Hematopoietic multipotent progenitor cell (in vitro differentiated cells): ENCODE data around the gene CBLN1. TPM values are rescaled to one million over a fixed set of nuclear protein-coding genes. Genes with fewer than 3 reads are reported as not detected.

ENCODE experiments used
- DNase-seq, 3 donors: peaks; one replicate each; pipeline ENCODE4 v3.0.0-alpha.2; 2011 to 2015; ENCODE audit warnings: low read depth in 2 of 3, low spot score in 2 of 3
- total RNA-seq: library from RNA; depleted of rRNA; stranded (reverse); fragments of >200 nt; gene quantifications from one replicate; pipeline ENCODE4 v1.2.3, GENCODE V29; 2012

The CBLN1 gene
- not detected for total RNA-seq

DNA sequence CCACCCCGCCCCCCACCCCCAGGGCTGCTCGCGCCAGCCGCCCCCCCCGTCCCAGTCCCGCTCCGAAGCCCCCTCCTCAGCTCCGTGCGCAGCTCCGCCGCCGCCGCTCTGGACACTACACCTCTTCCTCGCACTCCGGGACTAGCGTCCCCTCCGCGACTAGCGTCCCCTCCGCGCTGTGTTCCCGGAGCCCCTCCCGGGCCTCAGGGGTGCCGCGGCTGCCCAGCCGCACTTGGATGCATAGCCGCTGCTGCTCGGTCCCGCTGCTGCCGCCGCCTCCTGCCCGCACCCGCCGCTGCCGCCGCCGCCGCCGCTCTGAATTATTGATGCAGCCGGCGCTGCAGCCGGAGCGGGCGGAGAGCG, at the start of gene CBLN1:
CBLN1 (minus strand) TSS at position 359 of the 363 bp plus-strand sequence. CDS start 373 bp downstream, outside the sequence.
- no peak for DNase-seq

DNA sequence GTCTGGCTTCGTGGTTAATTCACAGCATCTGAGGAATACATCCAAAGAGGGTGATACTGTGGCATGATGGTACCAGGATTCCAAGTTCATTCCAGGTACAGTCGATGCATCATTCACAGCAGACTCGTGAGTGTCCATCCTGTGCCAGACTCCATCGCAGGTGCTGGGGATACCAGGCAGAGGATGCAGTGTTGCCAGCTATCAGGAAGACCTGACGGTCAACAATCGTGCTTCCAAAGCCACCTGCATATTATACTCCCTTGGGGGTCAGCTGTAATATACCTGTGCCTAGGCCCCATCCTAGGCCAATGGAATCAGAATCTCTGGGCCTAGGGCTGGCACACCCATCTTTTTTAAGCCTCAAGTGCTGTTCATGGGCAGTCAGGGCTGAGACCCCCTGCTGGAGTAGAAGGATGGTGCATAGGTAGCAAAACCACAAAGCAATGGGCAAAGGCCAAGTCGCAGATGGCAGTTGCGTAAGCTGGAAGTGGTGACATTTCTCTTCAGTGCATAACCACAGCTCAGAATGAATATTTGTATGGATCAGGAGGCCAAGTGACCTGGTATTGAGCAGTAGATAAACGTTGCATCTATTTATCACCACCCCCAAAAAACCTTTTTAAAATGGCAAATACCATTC, 49.0 kb upstream of the CBLN1 start:
- DNase-seq, result peak in 2 of 3 donors; percentile 5 to 69

DNA sequence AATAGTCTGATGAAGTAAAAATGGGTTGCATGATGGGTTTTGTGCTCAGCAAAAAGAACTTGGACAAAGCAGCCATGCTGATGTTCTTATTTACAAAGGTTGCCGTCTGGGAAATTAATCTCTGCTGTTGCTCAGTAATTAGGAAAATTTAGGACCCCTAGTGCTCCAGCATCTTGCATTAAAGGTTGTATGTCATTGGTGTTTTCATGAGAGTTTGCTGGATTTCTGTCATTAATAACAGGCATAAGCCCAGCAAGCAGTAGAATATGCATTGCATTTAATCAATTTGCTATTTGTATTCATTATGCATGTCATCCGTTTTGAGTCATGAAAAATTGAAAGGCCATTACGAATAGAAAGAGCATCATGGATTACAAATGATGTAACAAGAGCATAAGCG, 46.7 kb upstream of the CBLN1 start:
- no peak for DNase-seq

DNA sequence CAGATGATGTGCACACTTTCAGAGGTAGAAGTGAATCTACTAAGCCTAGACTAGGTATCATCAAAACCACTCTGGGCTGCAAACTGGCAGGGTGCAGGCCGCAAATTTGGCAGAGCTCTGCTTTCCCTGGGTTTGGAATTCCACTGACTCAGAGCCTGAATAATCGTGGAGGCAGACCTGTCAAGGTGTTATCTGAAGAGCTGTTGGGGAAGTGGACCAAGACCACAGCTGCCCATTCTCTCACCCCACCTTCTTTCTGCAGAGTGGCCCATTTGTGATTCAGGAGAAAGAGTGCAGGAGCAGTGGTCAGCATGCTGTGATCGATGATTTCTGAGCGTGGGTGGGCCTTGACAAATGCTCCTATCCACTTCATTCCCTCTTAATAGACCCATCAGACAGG, 45.8 kb upstream of the CBLN1 start:
- no peak for DNase-seq

DNA sequence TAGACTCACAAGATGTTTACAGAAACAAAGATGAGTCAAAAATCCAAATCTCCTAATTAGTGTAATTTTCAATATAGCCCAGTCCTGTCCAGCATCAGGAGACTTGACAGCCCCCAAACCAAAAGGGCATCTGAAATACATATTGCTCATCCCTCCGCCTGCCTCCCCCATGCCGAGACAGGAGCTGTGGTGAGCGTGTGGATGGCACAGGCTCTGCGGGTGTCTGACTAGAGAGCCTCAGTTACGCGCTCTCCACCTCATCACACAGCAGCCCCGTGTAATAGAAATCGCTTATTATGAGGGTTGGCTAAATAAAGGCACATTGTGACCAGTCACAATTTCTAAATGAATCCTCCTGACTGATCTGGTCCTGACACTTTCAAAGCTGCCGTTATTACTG, 43.1 kb upstream of the CBLN1 start:
- no peak for DNase-seq

DNA sequence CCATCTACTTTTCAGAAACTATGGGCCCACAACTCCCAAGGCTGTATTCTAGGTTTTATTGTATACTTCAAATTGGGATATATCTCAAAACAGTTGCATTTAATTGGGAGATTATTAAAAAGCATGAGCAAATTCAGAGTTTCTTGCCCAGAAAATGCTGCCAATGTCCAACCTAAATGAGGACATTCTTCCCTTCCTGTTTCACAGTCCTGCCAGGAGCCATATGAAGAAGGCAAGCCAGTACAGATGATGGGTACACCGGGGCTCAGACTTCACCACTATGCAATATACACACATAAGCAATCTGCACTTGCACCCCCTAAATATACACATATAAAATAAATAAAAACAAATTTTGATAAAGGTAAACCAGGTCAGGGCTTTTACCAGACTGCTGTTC, 34.0 kb upstream of the CBLN1 start:
- no peak for DNase-seq

DNA sequence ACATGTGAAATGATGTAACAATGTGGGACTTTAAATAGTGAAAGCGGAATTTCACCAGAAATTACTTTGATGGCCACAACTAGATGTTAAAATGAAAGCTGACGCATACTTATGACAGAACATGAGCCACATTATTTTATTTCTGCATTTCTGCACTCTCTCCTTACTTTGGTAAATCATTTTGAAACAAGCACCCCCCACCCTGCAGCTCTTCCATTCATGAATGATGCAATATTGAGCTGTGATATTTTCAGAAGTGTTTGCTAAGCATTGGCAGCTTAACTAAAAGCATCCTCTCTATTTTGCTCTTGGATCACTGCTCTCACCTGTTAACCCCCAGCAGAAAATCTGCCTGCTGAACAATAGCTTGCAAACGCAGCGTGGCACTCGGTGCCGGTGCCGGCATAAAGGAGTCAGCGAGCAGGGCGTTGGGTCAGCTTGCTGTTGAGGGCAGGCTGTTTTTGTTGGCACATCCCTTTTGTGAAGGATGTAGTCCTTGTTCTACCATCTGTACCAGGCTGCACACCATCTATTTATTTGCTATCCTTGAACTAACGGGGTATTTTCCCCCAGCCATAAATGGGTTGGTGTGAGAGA, 30.8 kb upstream of the CBLN1 start:
- no peak for DNase-seq

DNA sequence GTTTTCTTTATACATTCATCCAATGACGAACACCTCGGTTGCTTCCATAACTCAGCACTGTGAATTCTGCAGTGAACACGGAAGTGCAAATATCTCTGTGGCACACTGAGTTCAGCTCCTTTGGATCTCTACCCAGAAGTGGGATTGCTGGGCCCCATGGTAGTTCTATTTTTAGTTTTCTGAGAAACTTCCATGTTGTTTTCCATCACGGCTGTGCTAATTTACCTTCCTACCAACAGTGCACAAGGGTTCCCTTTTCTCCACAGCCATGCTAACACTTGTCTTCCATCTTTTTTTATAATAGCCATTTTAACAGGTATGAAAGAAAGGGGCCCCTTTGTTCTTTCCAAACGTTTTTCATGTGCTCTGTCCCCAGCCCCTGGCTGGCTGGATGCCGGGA, 30.2 kb upstream of the CBLN1 start:
- no peak for DNase-seq

DNA sequence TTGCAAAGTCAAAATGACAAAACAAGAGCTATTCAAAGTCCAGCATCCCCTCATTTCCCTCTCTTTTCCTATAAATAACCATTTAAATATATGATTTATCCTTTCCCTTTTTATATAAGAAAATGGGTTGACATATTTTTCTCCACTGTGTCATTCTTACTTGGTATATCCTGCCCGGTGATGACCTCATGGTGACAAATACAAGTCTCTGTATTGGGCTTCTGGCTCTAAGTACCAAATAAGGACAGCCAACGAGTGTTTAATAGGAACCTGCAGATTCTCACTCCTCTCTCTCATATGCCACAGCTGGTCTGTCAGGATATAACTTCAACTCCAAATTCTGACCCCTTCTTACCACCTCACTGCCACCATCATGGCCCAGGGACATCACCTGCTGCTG, 25.5 kb upstream of the CBLN1 start:
- no peak for DNase-seq

DNA sequence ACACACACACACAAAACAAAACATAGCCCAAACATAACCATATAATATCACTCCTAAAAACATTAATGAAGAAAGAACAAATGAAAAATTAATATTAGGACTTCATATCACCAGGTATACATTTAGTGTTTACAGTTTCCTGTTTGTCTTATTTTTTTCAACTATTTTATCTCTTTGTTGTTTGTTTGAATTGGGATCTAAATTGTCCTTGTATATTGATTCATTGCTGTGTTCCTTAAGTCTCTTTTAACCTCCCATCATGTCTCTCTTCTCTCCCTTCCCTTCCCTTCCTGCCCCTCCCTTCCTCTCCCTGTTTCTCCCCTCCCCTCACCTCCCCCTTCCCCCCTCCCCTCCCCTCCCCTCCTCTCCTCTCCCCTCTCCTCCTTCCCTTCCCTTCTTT, 23.8 kb upstream of the CBLN1 start:
- DNase-seq, result no peak

DNA sequence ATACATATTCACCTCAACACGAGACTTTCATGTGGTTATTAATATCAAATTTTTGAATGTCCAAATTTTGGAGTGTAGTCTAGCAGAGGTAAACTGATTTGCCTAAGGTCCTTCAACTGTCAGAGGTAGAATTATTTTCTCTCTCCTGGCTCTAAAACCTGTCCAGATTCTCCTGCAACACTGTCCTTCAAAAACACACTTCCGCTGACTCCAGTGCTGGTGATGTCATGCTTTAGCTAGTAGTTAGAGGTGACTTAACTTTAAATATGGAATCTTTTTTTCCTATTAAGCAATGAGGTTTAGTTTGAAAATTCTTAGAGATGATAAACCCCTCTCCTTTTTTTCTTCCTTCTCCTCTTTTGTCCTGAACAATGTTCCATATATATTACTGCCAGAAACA, 10.8 kb upstream of the CBLN1 start:
- no peak for DNase-seq

DNA sequence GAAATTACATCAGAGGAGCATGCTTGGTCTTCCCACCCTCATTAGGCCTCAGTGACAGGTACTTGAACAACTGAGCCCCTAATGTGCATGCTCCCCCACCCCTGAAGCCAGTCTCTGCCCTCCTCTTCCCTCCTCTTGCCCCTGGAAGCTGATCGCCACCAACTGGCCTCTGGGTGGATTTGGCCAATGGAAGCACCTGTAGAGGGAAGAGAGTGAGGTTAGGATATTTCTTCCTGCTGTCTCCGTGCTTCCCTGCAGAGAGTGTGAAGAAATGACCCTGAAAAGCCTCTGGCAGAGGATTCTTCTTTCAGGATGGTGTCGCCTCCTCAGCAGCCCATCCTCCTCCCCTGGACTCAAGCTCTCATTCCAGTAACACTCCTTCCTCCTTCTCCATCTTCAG, 5.9 kb upstream of the CBLN1 start:
- DNase-seq, result no peak

DNA sequence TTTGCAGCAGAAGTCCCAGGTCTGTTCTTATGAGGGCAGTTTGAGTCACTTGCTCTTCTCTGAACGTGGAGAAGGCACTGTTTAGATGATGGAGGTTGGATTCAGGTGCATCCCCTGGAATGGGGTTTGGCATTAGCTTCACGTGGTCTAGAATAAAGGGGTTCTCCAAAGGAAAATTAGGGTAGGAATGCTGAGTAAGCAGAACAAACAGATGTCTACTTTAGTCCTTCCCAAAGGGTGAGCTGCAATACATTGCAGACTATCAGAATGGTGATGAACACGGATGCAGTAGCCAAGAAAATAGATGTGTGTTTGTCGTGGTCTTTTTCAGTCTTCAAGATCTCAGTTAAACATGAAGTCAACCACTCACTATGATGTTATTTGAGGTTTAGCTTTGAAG, 3.3 kb upstream of the CBLN1 start:
- no peak for DNase-seq

DNA sequence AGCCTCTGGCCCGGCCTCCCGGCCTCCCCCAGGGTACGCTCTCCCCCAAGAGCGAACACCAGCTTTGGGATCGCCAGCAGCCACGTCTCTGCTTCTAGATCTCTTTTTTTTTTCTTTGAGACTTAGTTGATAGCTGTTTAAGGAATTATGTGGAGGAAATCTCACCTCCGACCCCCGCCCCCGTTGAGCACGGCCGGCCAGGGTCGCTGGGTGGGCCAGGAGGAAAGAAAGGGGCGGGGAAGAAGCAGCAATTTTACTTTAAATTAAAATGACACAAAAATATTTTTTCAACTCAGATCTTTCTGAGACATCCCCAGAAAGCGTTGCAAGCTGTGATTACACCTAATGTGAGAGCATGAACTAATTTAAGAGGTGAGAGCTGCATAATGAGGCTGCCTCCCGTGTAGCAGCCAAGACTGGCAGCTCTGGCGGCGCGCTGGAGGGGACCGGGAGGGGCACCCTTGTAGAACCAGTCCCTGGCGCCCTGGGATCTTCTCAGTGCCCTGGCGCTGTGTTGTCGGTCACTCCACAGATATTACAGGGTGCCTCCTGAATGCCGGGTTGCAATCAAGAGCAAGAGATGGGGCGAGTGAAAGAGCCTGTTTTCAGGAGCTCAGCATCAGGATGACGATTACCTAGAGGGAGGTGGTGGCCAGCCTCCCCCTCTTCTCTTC, 1.9 kb upstream of the CBLN1 start:
- DNase-seq, result no peak

DNA sequence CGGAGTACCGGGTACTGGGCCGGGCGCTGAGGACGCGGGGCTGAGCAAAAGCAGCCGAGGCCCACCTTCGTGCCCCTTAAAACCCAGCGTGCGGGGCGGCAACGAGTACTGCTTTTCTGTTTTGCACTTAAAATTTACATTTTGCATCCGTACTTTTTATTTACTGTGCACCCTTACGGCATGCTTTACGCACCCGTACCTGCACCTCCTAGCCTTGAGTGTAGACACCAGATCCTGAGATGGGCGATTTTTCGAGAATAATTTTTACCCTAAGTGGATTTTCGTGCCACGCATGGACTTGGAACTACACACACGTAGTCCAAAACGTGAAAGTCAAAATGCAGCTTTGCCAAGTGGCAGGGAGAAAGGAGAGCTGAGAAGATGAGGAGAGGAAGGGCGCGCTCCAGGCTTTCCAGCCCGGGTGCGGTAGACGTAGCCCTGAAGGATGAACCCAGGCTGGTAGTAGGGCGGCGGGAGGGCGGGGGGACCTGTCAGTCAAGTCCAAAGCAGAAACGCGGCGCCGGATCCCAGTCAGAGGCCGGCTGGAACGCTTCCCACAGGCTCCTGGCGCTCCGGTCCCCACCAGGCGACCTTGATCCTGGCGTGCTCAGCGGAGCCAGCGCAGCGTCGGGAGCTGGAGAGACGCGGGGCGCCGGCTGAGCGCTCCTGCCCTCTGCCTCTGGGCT, 1.2 kb upstream of the CBLN1 start:
- no peak for DNase-seq

DNA sequence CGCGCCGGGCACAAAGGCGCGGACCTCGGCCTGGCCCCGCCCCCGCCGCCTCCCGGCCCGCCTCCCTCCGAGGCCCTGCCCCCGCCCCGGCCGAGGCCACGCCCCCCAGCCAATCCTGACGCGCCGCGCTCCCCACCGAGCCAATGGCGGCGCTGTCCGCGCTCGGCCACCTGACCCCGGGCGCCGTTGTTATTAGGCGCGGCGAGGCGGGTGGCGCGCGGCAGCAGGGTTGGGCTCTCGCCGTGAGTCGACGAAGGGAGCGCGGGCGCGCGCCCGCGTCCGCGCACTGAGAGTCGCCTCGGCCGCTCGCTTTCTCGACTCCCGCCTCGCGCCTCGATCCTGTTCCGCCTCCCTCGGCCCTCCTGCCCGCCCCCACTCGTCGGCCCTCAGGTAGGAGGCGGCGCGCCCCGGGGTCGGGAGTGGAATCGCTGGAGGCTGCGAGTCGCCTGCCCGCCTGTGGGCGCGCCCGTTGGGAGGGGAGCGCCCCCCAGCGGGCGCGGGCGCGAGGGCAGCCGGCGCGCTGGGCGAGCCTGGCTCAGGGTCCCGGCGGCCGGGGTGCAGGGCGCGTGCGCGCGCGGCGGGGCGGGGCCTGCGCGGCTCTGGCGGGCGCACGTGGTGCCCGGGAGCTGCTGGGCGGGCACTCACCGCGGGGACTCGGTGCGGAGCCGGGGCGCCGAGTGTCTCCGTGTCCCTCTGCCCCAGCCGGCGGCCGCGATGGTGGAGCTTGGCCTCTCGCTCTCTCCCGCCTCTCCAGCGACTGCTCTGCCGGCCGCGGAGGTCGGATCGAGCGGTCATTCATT, 405 bp upstream of the CBLN1 start:
- peak in 2 of 3 donors; percentile 92 to 95 for DNase-seq

DNA sequence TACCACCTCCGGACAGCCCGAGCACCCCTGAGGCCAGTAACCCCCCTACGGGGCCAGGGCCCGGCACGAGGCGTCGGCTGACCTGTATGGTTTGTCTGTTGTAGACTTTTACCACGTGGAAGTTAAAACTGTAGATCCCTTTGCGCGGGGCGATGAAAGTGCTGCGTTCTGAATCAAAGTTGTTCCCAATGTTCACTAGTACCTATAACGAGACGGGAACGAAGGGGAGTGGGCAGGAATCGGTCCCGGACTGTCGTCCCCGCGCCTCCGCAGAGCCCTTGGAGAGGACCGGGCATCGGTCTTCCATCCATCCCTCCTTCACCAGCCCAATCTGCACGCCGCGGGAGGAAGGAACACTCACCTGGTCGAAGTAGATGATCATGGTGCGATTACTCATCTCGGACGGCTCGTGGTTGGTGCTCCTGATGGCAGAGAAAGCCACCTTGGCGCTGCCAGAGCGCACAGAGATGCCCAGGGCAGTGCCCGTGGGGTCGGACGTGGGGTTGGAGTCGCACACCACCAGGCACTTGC, 732 bp downstream of the CBLN1 start:
- DNase-seq, result no peak

DNA sequence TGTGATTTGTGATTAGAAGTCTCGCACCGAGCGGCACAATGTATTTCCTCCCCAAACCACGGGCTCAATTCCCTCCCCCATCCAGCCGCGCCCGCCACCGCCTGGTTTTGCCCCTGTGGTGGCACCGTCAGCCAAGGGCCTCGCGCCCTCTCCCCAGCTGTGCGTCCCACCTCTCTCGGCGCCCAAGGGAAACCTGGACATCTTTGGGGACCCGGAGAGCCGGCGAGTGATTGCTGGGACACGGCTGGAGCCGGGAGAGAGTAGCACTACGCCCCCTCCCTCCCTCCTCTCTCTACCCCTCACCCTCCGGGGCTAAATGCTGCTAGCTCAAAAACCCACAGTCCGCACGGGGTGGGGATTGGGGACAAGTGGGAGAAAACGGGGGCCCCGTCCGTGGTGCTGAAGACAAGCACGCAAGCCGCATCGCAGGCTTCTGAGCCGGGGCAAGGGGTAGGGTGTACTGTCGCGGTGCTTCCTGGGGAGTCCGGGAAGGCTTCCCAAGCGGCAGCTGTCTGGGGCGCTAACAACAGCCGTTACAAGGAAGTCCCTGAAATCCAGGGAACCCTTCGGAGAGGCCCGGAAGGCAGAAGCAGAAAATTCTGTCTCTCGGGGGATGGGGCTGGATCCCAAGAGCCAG, 1.4 kb downstream of the CBLN1 start:
- peak in 2 of 3 donors; percentile 39 to 60 for DNase-seq

DNA sequence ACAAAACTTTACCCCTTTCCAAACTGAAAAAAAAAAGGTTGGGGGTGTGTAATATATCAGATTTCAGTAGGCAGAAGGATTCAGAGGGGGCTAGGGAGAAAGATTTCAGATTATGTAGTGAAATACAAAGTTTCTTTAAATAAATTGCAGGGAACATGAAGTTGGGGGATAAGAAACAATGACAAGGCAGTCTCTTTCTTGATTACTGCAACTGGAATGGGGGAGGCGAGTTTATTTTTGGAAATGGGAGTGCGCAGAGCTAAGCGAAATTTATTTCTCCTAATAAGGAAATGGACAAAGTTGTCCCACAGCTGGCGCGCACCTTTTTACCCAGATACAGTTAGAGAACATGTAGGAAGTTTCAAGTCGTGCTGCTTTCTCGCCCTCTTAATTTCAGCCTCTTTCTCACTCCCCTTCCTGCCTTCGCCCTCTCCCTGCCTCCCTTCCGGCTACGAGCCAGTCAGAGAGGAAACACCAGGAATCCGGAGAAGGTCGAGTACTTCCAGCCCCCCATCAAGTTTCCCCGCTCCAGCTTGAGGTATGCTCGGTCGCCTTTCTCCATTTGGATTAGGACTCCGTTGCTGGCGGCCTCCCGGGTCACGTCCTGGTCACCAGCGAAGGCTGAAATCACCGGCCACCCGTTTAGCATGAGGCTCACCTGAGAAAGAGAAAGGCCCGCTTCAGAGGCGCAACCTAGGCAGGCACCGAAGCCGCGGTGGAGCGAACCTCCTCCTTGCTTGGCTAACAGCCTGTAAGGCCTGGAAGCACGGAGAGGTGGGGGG, 2.5 kb downstream of the CBLN1 start:
- no peak for DNase-seq

DNA sequence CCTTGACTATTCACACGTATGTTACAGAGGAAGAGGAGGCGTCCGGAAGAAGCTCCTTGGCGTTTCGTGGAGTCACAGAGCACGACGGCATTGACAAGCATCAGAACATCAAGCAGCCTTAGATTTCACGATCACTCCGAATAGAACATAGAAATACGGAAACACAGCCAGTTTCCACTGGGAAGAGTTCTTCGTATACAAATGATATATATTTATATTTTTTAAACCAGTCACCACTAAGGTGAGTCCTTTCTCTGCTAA, 3.1 kb downstream of the CBLN1 start:
- DNase-seq, result no peak
